ENCODE data around the gene RRAGD.

RRAGD gene

GRCh38 chr6:89412071-89413005 lies at the start of gene RRAGD:
Gene RRAGD, minus strand, starts transcription at chr6:89412273. Its CDS starts 280 bp downstream, at chr6:89411993.
- Mint-ChIP-seq H3K27me3 (ENCODE audit: low read depth, poor library complexity) (peaks cover 76% of the 10 kb centered on the region), H3K36me3 (ENCODE audit: low read depth) (no peaks in the 10 kb centered on the region), H3K9me3 (no peaks in the 10 kb centered on the region), H3K4me1 (peaks cover 18% of the 10 kb centered on the region), H3K27ac (no peak within 1 kb of the TSS), H3K4me3 (peak within 1 kb of the TSS; percentile 89)
- TF ChIP-seq CTCF (IDR thresholded peaks at IDR 0.05) = no peak
- peak; percentile 72 for DNase-seq

- Mint-ChIP-seq H3K4me3 (no peak overlapping the region), H3K27me3 (ENCODE audit: low read depth, poor library complexity) (no peaks in the 10 kb centered on the region), H3K4me1 (peaks cover 6% of the 10 kb centered on the region), H3K9me3 (no peaks in the 10 kb centered on the region), H3K27ac (peak overlapping the region; percentile 50), H3K36me3 (ENCODE audit: low read depth) (peaks cover 8% of the 10 kb centered on the region)
- no peak for DNase-seq
- no peak for TF ChIP-seq CTCF (IDR thresholded peaks at IDR 0.05)
Observed at GRCh38 chr6:89460713-89461112, 48.6 kb upstream of the RRAGD start.

- Mint-ChIP-seq H3K4me1 (peaks cover 2% of the 10 kb centered on the region), H3K4me3 (no peak overlapping the region), H3K27me3 (ENCODE audit: low read depth, poor library complexity) (no peaks in the 10 kb centered on the region), H3K9me3 (peaks cover 5% of the 10 kb centered on the region), H3K36me3 (ENCODE audit: low read depth) (peaks cover 19% of the 10 kb centered on the region), H3K27ac (no peak overlapping the region)
- DNase-seq = no peak
- TF ChIP-seq CTCF (IDR thresholded peaks at IDR 0.05) = no peak
Observed at GRCh38 chr6:89459501-89459900, 47.4 kb upstream of the RRAGD start.

GRCh38 chr6:89458704-89459103 lies 46.6 kb upstream of the RRAGD start:
- TF ChIP-seq CTCF (IDR thresholded peaks at IDR 0.05) = no peak
- peak; percentile 16 for DNase-seq
- H3K4me3 Mint-ChIP-seq = no peak overlapping the region
- no peaks in the 10 kb centered on the region for H3K4me1 Mint-ChIP-seq
- H3K36me3 Mint-ChIP-seq (ENCODE audit: low read depth) = peaks cover 21% of the 10 kb centered on the region
- H3K27ac Mint-ChIP-seq = no peak overlapping the region
- no peaks in the 10 kb centered on the region for H3K27me3 Mint-ChIP-seq (ENCODE audit: low read depth, poor library complexity)
- peaks cover 5% of the 10 kb centered on the region for H3K9me3 Mint-ChIP-seq

- Mint-ChIP-seq H3K27me3 (ENCODE audit: low read depth, poor library complexity) (no peaks in the 10 kb centered on the region), H3K4me1 (peaks cover 5% of the 10 kb centered on the region), H3K9me3 (peaks cover 5% of the 10 kb centered on the region), H3K36me3 (ENCODE audit: low read depth) (peaks cover 21% of the 10 kb centered on the region), H3K27ac (no peak overlapping the region), H3K4me3 (no peak overlapping the region)
- no peak for TF ChIP-seq CTCF (IDR thresholded peaks at IDR 0.05)
- no peak for DNase-seq
Observed at GRCh38 chr6:89454300-89454699, 42.2 kb upstream of the RRAGD start.

- Mint-ChIP-seq H3K4me3 (no peak overlapping the region), H3K27me3 (ENCODE audit: low read depth, poor library complexity) (no peaks in the 10 kb centered on the region), H3K36me3 (ENCODE audit: low read depth) (peaks cover 24% of the 10 kb centered on the region), H3K4me1 (peaks cover 10% of the 10 kb centered on the region), H3K9me3 (peaks cover 5% of the 10 kb centered on the region), H3K27ac (no peak overlapping the region)
- no peak for TF ChIP-seq CTCF (IDR thresholded peaks at IDR 0.05)
- DNase-seq = no peak
Observed at GRCh38 chr6:89452281-89452680, 40.2 kb upstream of the RRAGD start.

Data from nephron progenitor cell (in vitro differentiated cells).